Panc1 (cell line): Measurements from ENCODE around the gene KAT6B.
"Not testable (repeated sequence)": the region's sequence is repeated elsewhere in the genome, so short reads cannot be mapped to it uniquely, and the experiment has no call there.

Experiments used
- POLR2AphosphoS5 ChIP-seq: IDR thresholded peaks from 2 replicates; pipeline ENCODE4 v1.6.1; 2012; ENCODE audit warnings: mild to moderate bottlenecking, low read depth, low read length, moderate library complexity
- SIN3A ChIP-seq: IDR thresholded peaks from 2 replicates; pipeline ENCODE4 v1.6.1; 2012; ENCODE audit warnings: low read depth, mild to moderate bottlenecking, low read length, moderate library complexity, borderline replicate concordance; ENCODE audit not compliant: insufficient read depth
- TCF7L2 ChIP-seq: IDR thresholded peaks from 2 replicates; pipeline ENCODE4 v1.6.1; 2011; ENCODE audit warnings: mild to moderate bottlenecking, low read depth, low read length, inconsistent platforms
- TF ChIP-seq, protein P1 (sequence below): fragments of 450-650 bp; IDR thresholded peaks from 2 replicates; pipeline ENCODE4 v1.5.1; 2017; ENCODE audit warnings: mild to moderate bottlenecking
- TF ChIP-seq, protein P2 (sequence below), 2 experiments: IDR thresholded peaks; 2 replicates each; pipeline ENCODE4 v1.6.1; 2011 to 2012; ENCODE audit warnings: low read depth in 2 of 2, control low read depth in 1 of 2, low read length in 1 of 2, mild to moderate bottlenecking in 1 of 2, moderate library complexity in 1 of 2; ENCODE audit not compliant: insufficient read depth in 1 of 2

DNA sequence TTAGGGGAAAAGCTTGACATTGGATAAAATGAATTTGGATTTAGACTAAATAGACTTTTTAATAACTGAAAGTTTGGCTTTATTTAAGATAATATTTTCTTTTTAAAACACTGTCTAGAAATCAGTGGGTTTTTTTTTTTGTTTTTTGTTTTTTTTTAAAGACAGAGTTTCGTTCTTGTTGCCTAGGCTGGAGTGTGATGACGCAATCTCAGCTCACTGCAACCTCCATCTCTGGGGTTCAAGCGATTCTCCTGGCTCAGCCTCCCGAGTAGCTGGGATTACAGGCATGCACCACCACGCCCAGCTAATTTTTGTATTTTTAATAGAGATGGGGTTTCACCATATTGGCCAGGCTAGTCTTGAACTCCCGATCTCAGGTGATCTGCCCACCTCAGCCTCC is 66.9 kb downstream of the KAT6B start:
- TF ChIP-seq, protein P1, sequence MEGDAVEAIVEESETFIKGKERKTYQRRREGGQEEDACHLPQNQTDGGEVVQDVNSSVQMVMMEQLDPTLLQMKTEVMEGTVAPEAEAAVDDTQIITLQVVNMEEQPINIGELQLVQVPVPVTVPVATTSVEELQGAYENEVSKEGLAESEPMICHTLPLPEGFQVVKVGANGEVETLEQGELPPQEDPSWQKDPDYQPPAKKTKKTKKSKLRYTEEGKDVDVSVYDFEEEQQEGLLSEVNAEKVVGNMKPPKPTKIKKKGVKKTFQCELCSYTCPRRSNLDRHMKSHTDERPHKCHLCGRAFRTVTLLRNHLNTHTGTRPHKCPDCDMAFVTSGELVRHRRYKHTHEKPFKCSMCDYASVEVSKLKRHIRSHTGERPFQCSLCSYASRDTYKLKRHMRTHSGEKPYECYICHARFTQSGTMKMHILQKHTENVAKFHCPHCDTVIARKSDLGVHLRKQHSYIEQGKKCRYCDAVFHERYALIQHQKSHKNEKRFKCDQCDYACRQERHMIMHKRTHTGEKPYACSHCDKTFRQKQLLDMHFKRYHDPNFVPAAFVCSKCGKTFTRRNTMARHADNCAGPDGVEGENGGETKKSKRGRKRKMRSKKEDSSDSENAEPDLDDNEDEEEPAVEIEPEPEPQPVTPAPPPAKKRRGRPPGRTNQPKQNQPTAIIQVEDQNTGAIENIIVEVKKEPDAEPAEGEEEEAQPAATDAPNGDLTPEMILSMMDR = not testable (repeated sequence)
- not testable (repeated sequence) for TF ChIP-seq TCF7L2, POLR2AphosphoS5, SIN3A
- TF ChIP-seq, protein P2, sequence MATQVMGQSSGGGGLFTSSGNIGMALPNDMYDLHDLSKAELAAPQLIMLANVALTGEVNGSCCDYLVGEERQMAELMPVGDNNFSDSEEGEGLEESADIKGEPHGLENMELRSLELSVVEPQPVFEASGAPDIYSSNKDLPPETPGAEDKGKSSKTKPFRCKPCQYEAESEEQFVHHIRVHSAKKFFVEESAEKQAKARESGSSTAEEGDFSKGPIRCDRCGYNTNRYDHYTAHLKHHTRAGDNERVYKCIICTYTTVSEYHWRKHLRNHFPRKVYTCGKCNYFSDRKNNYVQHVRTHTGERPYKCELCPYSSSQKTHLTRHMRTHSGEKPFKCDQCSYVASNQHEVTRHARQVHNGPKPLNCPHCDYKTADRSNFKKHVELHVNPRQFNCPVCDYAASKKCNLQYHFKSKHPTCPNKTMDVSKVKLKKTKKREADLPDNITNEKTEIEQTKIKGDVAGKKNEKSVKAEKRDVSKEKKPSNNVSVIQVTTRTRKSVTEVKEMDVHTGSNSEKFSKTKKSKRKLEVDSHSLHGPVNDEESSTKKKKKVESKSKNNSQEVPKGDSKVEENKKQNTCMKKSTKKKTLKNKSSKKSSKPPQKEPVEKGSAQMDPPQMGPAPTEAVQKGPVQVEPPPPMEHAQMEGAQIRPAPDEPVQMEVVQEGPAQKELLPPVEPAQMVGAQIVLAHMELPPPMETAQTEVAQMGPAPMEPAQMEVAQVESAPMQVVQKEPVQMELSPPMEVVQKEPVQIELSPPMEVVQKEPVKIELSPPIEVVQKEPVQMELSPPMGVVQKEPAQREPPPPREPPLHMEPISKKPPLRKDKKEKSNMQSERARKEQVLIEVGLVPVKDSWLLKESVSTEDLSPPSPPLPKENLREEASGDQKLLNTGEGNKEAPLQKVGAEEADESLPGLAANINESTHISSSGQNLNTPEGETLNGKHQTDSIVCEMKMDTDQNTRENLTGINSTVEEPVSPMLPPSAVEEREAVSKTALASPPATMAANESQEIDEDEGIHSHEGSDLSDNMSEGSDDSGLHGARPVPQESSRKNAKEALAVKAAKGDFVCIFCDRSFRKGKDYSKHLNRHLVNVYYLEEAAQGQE (IDR thresholded peaks at IDR 0.05; ENCODE audit: insufficient read depth in 1 of 2, low read depth in 2 of 2, low read length in 1 of 2) = not testable (repeated sequence)
